Neural cell (in vitro differentiated cells): ENCODE measurements around the gene BICRA. TPM values are rescaled to one million over a fixed set of nuclear protein-coding genes. Genes with fewer than 3 reads are reported as not detected.

Experiments
- H2AFZ ChIP-seq: fragments of 200-600, 300-800 bp; sonication (generic), shearing (Covaris generic); 2 replicates; pipeline ENCODE4 v1.6.0; 2014; ENCODE audit warnings: low read depth, mild to moderate bottlenecking, antibody characterized with exemption, low read length, moderate library complexity
- H3F3A ChIP-seq: fragments of 200-600 bp; shearing (Covaris generic); 2 replicates; pipeline ENCODE4 v1.6.1; 2016; ENCODE audit warnings: mild to moderate bottlenecking, moderate library complexity, mixed read lengths, antibody characterized with exemption, low read length; ENCODE audit not compliant: insufficient read depth, poor library complexity, severe bottlenecking
- H3K27ac ChIP-seq: fragments of 200-600, 300-800 bp; sonication (generic), shearing (Covaris generic); 2 replicates; pipeline ENCODE4 v1.5.1; 2014; ENCODE audit warnings: mild to moderate bottlenecking, low read length, moderate library complexity
- H3K27me3 ChIP-seq: fragments of 300-800, 200-600 bp; sonication (generic), shearing (Covaris generic); 2 replicates; pipeline ENCODE4 v1.6.0; 2014; ENCODE audit warnings: mild to moderate bottlenecking, low read depth, low read length, moderate library complexity; ENCODE audit not compliant: insufficient read depth
- H3K36me3 ChIP-seq: fragments of 300-800, 200-600 bp; sonication (generic), shearing (Covaris generic); 2 replicates; pipeline ENCODE4 v1.5.1; 2014; ENCODE audit warnings: mild to moderate bottlenecking, antibody characterized with exemption, low read length, moderate library complexity; ENCODE audit not compliant: insufficient read depth
- H3K4me2 ChIP-seq: fragments of 300-800, 200-600 bp; sonication (generic), shearing (Covaris generic); 2 replicates; pipeline ENCODE4 v1.6.0; 2014; ENCODE audit warnings: mild to moderate bottlenecking, low read length
- H3K4me3 ChIP-seq: fragments of 300-800, 200-600 bp; sonication (generic), shearing (Covaris generic); 2 replicates; pipeline ENCODE4 v1.5.1; 2014; ENCODE audit warnings: mild to moderate bottlenecking, low read length, moderate library complexity
- H3K79me2 ChIP-seq: fragments of 200-600 bp; shearing (Covaris generic); replicated peaks from 2 replicates; pipeline ENCODE4 v1.6.0; 2014; ENCODE audit warnings: mild to moderate bottlenecking, low read length, moderate library complexity; ENCODE audit not compliant: insufficient read depth
- H3K9ac ChIP-seq: fragments of 300-800, 200-600 bp; sonication (generic), shearing (Covaris generic); 2 replicates; pipeline ENCODE4 v1.6.1; 2016; ENCODE audit warnings: mild to moderate bottlenecking, low read length, mixed read lengths
- H3K9me2 ChIP-seq: fragments of 200-600 bp; shearing (Covaris generic); 2 replicates; pipeline ENCODE4 v1.6.1; 2016; ENCODE audit warnings: mild to moderate bottlenecking, low read length, mixed read lengths; ENCODE audit not compliant: insufficient read depth
- H3K9me3 ChIP-seq: fragments of 200-600, 300-800 bp; sonication (generic), shearing (Covaris generic); 2 replicates; pipeline ENCODE4 v1.6.1; 2016; ENCODE audit warnings: mild to moderate bottlenecking, mixed run types, low read length, moderate library complexity, mixed read lengths
- H4K20me1 ChIP-seq: fragments of 200-600 bp; shearing (Covaris generic); 2 replicates; pipeline ENCODE4 v1.6.1; 2016; ENCODE audit warnings: mild to moderate bottlenecking, mixed run types; ENCODE audit not compliant: insufficient read depth
- MXI1 ChIP-seq: fragments of 450-650 bp; conservative IDR thresholded peaks from 2 replicates; pipeline ENCODE4 v1.6.1; 2014; ENCODE audit warnings: antibody characterized with exemption, mild to moderate bottlenecking; ENCODE audit not compliant: poor library complexity, severe bottlenecking
- POLR2AphosphoS5 ChIP-seq: IDR thresholded peaks from 2 replicates; pipeline ENCODE4 v1.6.1; 2012
- RAD21 ChIP-seq: fragments of 450-650 bp; conservative IDR thresholded peaks from 2 replicates; pipeline ENCODE4 v1.6.1; 2014; ENCODE audit warnings: antibody characterized with exemption, mild to moderate bottlenecking, moderate library complexity
- REST ChIP-seq: IDR thresholded peaks from 2 replicates; pipeline ENCODE4 v1.6.1; 2012; ENCODE audit warnings: borderline replicate concordance
- SMC3 ChIP-seq: fragments of 450-650 bp; conservative IDR thresholded peaks from 2 replicates; pipeline ENCODE4 v1.6.1; 2014; ENCODE audit warnings: antibody characterized with exemption, mild to moderate bottlenecking, moderate library complexity; ENCODE audit not compliant: poor library complexity
- TAF1 ChIP-seq: IDR thresholded peaks from 2 replicates; pipeline ENCODE4 v1.6.1; 2012; ENCODE audit warnings: low read depth
- polyA plus RNA-seq: library from polyadenylated mRNA; depleted of rRNA; stranded (reverse); fragments of >200 nt; gene quantifications from 2 replicates; pipeline ENCODE4 v1.2.3, GENCODE V29; 2014

Gene BICRA
- polyA plus RNA-seq, 1 donor from 2014 or later: 0.11 TPM

DNA sequence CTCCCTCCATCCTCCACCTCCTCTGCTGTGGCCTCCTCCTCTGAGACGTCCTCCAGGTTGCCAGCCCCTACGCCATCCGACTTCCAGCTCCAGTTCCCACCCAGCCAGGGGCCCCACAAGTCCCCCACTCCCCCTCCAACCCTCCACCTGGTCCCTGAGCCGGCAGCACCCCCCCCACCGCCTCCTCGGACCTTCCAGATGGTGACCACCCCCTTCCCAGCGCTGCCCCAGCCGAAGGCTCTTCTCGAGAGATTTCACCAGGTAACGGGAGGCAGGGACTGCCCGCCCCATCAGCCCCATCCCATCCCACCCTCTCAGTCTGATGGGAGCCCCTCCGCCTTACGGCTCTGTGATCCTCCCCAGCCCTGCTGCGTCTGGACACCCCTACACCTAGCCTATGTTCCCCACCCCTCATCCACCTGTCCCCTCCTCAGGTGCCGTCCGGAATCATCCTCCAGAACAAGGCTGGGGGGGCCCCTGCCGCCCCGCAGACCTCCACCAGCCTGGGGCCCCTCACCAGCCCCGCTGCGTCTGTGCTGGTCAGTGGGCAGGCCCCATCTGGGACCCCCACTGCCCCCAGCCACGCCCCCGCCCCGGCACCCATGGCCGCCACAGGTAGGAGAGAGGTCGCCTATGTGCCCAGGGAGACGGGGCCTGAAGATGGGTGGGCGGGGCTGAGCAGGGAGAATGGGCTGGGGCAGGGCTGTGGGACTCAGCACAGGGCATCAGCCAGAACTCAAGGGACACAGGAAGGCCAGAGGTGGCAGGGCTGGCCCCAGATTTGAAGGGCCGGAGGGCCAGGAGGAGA lies 85.7 kb downstream of the BICRA start:
- Histone ChIP-seq H3K36me3 (no peaks in the 10 kb centered on the region), H3K27me3 (no peaks in the 10 kb centered on the region), H3K27ac (no peak overlapping the region), H3K9me3 (no peaks in the 10 kb centered on the region), H3F3A (no peaks in the 10 kb centered on the region), H4K20me1 (no peaks in the 10 kb centered on the region), H3K4me3 (no peak overlapping the region), H3K79me2 (no peaks in the 10 kb centered on the region), H3K9me2 (no peaks in the 10 kb centered on the region), H3K4me2 (no peak overlapping the region), H2AFZ (no peak overlapping the region), H3K9ac (no peak overlapping the region)
- TF ChIP-seq SMC3 (no peak), MXI1 (no peak), POLR2AphosphoS5 (no peak)

DNA sequence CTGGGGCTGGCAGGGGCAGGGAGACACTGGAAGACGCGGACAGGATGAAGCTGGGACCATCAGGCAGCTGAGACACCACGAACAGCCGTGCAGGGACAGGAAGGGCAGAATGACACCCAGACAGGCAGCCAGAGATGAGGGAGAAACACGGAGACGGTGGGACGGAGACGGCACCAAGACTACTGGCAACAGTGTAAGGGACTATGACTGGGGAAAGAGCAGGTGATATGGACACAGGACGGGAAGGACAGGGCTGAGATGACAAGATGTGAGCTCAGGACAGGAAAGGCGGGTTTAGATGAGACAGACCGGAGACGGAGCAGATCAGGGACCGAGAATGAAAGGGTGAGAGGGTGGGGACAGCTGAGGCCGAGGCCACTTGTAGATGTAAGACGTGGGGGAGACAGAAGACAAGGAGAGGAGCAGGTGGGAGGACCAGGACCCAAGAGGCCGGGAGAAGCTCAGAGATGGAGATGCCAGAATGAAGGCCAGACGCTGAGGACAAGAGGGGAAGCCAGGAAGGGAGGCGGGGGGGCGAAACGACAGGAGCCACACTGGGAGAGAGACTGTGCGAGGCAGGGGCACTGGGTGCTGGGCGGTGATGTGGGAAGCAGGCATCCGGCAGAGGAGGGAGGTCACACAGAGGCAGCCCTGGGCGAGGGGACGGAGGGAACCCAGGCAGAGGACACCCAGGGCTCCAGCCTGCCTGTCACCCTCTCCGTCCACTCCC lies 86.8 kb downstream of the BICRA start:
- no peak for TF ChIP-seq SMC3
- TF ChIP-seq REST: no peak
- TF ChIP-seq RAD21: no peak
- H3K79me2 ChIP-seq: no peaks in the 10 kb centered on the region
- no peaks in the 10 kb centered on the region for H3K9me3 ChIP-seq
- H3K9me2 ChIP-seq: no peaks in the 10 kb centered on the region
- no peak overlapping the region for H3K27ac ChIP-seq
- H4K20me1 ChIP-seq: no peaks in the 10 kb centered on the region
- H3K36me3 ChIP-seq: no peaks in the 10 kb centered on the region
- no peak overlapping the region for H3K4me3 ChIP-seq
- no peak overlapping the region for H2AFZ ChIP-seq
- H3K27me3 ChIP-seq: no peaks in the 10 kb centered on the region
- H3F3A ChIP-seq: no peaks in the 10 kb centered on the region
- no peak overlapping the region for H3K4me2 ChIP-seq
- no peak overlapping the region for H3K9ac ChIP-seq

DNA sequence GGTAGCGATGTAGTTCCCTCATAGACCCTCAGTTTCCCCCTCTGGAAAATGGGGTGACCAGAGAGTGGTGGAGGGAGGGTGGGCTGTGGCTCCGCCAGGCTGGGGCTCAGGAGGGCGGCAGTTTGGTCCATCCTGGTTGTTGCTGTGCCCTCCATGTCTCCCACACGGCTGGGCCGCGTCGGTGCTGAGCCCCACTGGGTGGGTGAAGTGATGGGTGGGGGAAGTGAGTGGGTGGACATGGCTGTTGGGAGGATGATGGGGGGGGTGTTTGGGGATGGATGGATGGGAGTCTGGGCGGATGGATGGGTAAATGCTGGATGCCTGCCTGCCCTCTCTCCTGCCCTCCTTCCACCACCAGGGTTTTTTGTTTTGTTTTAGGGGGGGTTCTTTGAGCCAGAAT lies 87.7 kb downstream of the BICRA start:
- TF ChIP-seq RAD21: no peak
- TF ChIP-seq TAF1: no peak
- Histone ChIP-seq H3K4me3 (no peak overlapping the region), H3K27ac (no peak overlapping the region), H3K4me2 (no peak overlapping the region), H2AFZ (no peak overlapping the region), H3K9ac (no peak overlapping the region), H3K9me3 (no peaks in the 10 kb centered on the region), H3F3A (no peaks in the 10 kb centered on the region), H3K79me2 (no peaks in the 10 kb centered on the region), H3K36me3 (no peaks in the 10 kb centered on the region), H4K20me1 (no peaks in the 10 kb centered on the region), H3K9me2 (no peaks in the 10 kb centered on the region), H3K27me3 (no peaks in the 10 kb centered on the region)
